CD4-positive, alpha-beta memory T cell (primary cell): ENCODE measurements around the gene CPLX3. TPM values are rescaled to one million over a fixed set of nuclear protein-coding genes. Genes with fewer than 3 reads are reported as not detected.

ENCODE experiments used
- CTCF ChIA-PET: fragments of 350-600 bp; sonication (Branson Sonifier 250); formaldehyde crosslinking; loops from one replicate; lab custom pipeline; 2021; ENCODE audit warnings: inconsistent platforms; ENCODE audit not compliant: partially characterized antibody; lab: Charles Lee
- POLR2A ChIA-PET: fragments of 350-600 bp; sonication (Branson Sonifier 250); formaldehyde crosslinking; loops from one replicate; lab custom pipeline; 2021; ENCODE audit not compliant: partially characterized antibody; lab: Charles Lee
- DNase-seq, 5 donors: peaks; one replicate each; pipeline versions ENCODE4 v3.0.0 to v3.0.0-alpha.2; 2020 to 2022; ENCODE audit warnings: mixed read lengths in 1 of 5
- H3K27ac ChIP-seq: one replicate; pipeline ENCODE4 v1.7.0; 2013; ENCODE audit warnings: low read depth, low read length
- H3K27me3 ChIP-seq: 2 replicates; pipeline ENCODE4 v1.7.0; 2013; ENCODE audit warnings: mild to moderate bottlenecking, low read length, moderate library complexity; ENCODE audit not compliant: insufficient read depth
- H3K36me3 ChIP-seq: 2 replicates; pipeline ENCODE4 v1.7.0; 2013; ENCODE audit warnings: mild to moderate bottlenecking, low read length, moderate library complexity; ENCODE audit not compliant: insufficient read depth
- H3K4me1 ChIP-seq: 2 replicates; pipeline ENCODE4 v1.7.0; 2013; ENCODE audit warnings: mild to moderate bottlenecking, low read length, moderate library complexity; ENCODE audit not compliant: insufficient read depth
- H3K4me3 ChIP-seq, 2 donors: one replicate each; pipeline ENCODE4 v1.7.0; 2013; ENCODE audit warnings: low read length in 2 of 2, mild to moderate bottlenecking in 1 of 2
- H3K9me3 ChIP-seq, 2 donors: one replicate each; pipeline ENCODE4 v1.7.0; 2013; ENCODE audit warnings: low read length in 2 of 2, control low read depth in 1 of 2; ENCODE audit not compliant: control insufficient read depth in 1 of 2
- H3K27ac Mint-ChIP-seq, 7 donors: one replicate each; pipeline ENCODE4 v1.8.0; 2020 to 2021; ENCODE audit warnings: mixed read lengths in 7 of 7, mild to moderate bottlenecking in 6 of 7, inconsistent platforms in 3 of 7, moderate library complexity in 3 of 7
- H3K27me3 Mint-ChIP-seq, 2 donors: one replicate each; pipeline ENCODE4 v1.8.0; 2020 to 2021; ENCODE audit warnings: mixed read lengths in 2 of 2
- H3K36me3 Mint-ChIP-seq, 2 donors: one replicate each; pipeline ENCODE4 v1.8.0; 2020 to 2021; ENCODE audit warnings: mixed read lengths in 2 of 2, inconsistent platforms in 1 of 2, mild to moderate bottlenecking in 1 of 2
- H3K4me1 Mint-ChIP-seq, 4 donors: one replicate each; pipeline ENCODE4 v1.8.0; 2020 to 2021; ENCODE audit warnings: mixed read lengths in 4 of 4, mild to moderate bottlenecking in 1 of 4
- H3K4me3 Mint-ChIP-seq, 8 donors: one replicate each; pipeline ENCODE4 v1.8.0; 2020 to 2021; ENCODE audit warnings: mixed read lengths in 8 of 8, mild to moderate bottlenecking in 7 of 8, moderate library complexity in 6 of 8, inconsistent platforms in 3 of 8
- H3K9me3 Mint-ChIP-seq, 8 donors: one replicate each; pipeline ENCODE4 v1.8.0; 2020 to 2021; ENCODE audit warnings: mixed read lengths in 8 of 8, mild to moderate bottlenecking in 5 of 8, inconsistent platforms in 3 of 8, moderate library complexity in 1 of 8
- intact Hi-C: fragments of 100-400 bp; cut with micrococcal nuclease; formaldehyde crosslinking; loops from one replicate; pipeline ENCODE4 v1.15.1; 2023
- polyA plus RNA-seq, 2 donors: library from polyadenylated mRNA; unstranded; fragments of 300-500 nt; fragmentation: Illumina TruSeq; gene quantifications; one replicate each; pipeline ENCODE4 v1.2.3, GENCODE V29; 2021
- total RNA-seq, 2 experiments: library from RNA; stranded (reverse); gene quantifications; one replicate each; pipeline ENCODE4 v1.2.3, GENCODE V29; 2021

The CPLX3 gene
- total and polyA plus RNA-seq, 4 experiments from 2014 or later: not detected

- CTCF ChIA-PET: interaction anchor here (3.5 to 36.4 kb wide), 2 partner anchors 30 to 93 kb away, joined by 11 to 1908 read pairs; partner anchors contain the start of gene CSK
- intact Hi-C loops: no loop called here
- Mint-ChIP-seq H3K4me1 (peaks cover 22 to 39% (median 30%) of the 10 kb centered on the region in 4 donors), H3K27ac (peak overlapping the region; percentile 53 to 85 (median 71)), H3K36me3 (peaks cover 3 to 9% of the 10 kb centered on the region in 2 donors), H3K27me3 (no peaks in the 10 kb centered on the region), H3K9me3 (no peaks in the 10 kb centered on the region), H3K4me3 (no peak overlapping the region)
- Histone ChIP-seq H3K36me3 (peaks cover 3% of the 10 kb centered on the region), H3K4me3 (no peak overlapping the region), H3K27me3 (no peaks in the 10 kb centered on the region), H3K4me1 (peaks cover 15% of the 10 kb centered on the region), H3K9me3 (no peaks in the 10 kb centered on the region), H3K27ac (no peak overlapping the region)
- POLR2A ChIA-PET: interaction anchor here (1.7 to 7.1 kb wide), 3 partner anchors 16 to 92 kb away, joined by 4 to 59 read pairs (median 45); partner anchors contain the start of gene CSK
- no peak for DNase-seq
Measured at GRCh38 chr15:74808840-74809229, 17.6 kb upstream of the CPLX3 start.

- no peak overlapping the region for H3K4me3 ChIP-seq
- Mint-ChIP-seq H3K4me3 (peak overlapping the region in 2 of 8 donors; percentile 17 to 42), H3K27ac (peak overlapping the region; percentile 33 to 85 (median 71)), H3K9me3 (no peaks in the 10 kb centered on the region), H3K36me3 (peaks cover 0 to 5% of the 10 kb centered on the region in 2 donors), H3K27me3 (no peaks in the 10 kb centered on the region), H3K4me1 (peaks cover 22 to 34% (median 30%) of the 10 kb centered on the region in 4 donors)
- H3K9me3 ChIP-seq: no peaks in the 10 kb centered on the region
- DNase-seq: no peak
- H3K36me3 ChIP-seq: no peaks in the 10 kb centered on the region
- ChIA-PET CTCF (interaction anchor here (0.9 to 36.4 kb wide), 4 partner anchors 27 to 93 kb away, joined by 3 to 1908 read pairs (median 7); partner anchors contain the start of gene CSK), POLR2A (interaction anchor here (1.7 to 7.1 kb wide), 2 partner anchors 26 to 92 kb away, joined by 4 to 59 read pairs; partner anchors contain the start of gene CSK)
- H3K4me1 ChIP-seq: peaks cover 15% of the 10 kb centered on the region
- H3K27me3 ChIP-seq: no peaks in the 10 kb centered on the region
- no peak overlapping the region for H3K27ac ChIP-seq
- intact Hi-C loops: no loop called here
Measured at GRCh38 chr15:74809242-74809641, 17.2 kb upstream of the CPLX3 start.

GRCh38 chr15:74809956-74810355 is 16.5 kb upstream of the CPLX3 start:
- no peak overlapping the region for H3K4me3 Mint-ChIP-seq
- Histone ChIP-seq H3K4me3 (no peak overlapping the region), H3K27ac (no peak overlapping the region), H3K27me3 (no peaks in the 10 kb centered on the region), H3K4me1 (peaks cover 15% of the 10 kb centered on the region), H3K9me3 (no peaks in the 10 kb centered on the region), H3K36me3 (no peaks in the 10 kb centered on the region)
- intact Hi-C loops: no loop called here
- no peaks in the 10 kb centered on the region for H3K9me3 Mint-ChIP-seq
- POLR2A ChIA-PET: interaction anchor here (1.6 to 7.1 kb wide), 2 partner anchors 27 to 39 kb away, joined by 6 to 59 read pairs; partner anchors contain the start of gene CSK
- CTCF ChIA-PET: interaction anchor here (0.9 to 36.4 kb wide), 4 partner anchors 27 to 92 kb away, joined by 3 to 1908 read pairs (median 7); partner anchors contain the start of gene CSK
- no peak for DNase-seq
- peaks cover 0 to under 1% of the 10 kb centered on the region in 2 donors for H3K36me3 Mint-ChIP-seq
- H3K27ac Mint-ChIP-seq: no peak overlapping the region
- H3K4me1 Mint-ChIP-seq: peaks cover 22 to 34% (median 27%) of the 10 kb centered on the region in 4 donors
- H3K27me3 Mint-ChIP-seq: no peaks in the 10 kb centered on the region

- no peak for DNase-seq
- ChIA-PET POLR2A (no interaction called here), CTCF (interaction anchor here (1.0 to 36.4 kb wide), 4 partner anchors 12 to 34 kb away, joined by 3 to 1908 read pairs (median 4); partner anchors contain the start of gene CSK)
- H3K4me1 ChIP-seq: peaks cover 5% of the 10 kb centered on the region
- H3K27ac ChIP-seq: no peak within 1 kb of the TSS
- H3K36me3 ChIP-seq: no peaks in the 10 kb centered on the region
- peaks cover 14 to 21% (median 15%) of the 10 kb centered on the region in 4 donors for H3K4me1 Mint-ChIP-seq
- intact Hi-C loops: no loop called here
- H3K4me3 Mint-ChIP-seq: no peak within 1 kb of the TSS
- no peaks in the 10 kb centered on the region for H3K9me3 ChIP-seq
- H3K27ac Mint-ChIP-seq: peak within 1 kb of the TSS in 2 of 7 donors; percentile 44 to 55
- H3K27me3 Mint-ChIP-seq: no peaks in the 10 kb centered on the region
- no peaks in the 10 kb centered on the region for H3K36me3 Mint-ChIP-seq
- H3K4me3 ChIP-seq: no peak within 1 kb of the TSS
- H3K9me3 Mint-ChIP-seq: no peaks in the 10 kb centered on the region
- H3K27me3 ChIP-seq: no peaks in the 10 kb centered on the region
Measured at GRCh38 chr15:74812533-74812932, 13.9 kb upstream of the CPLX3 start, which contains the start of gene LMAN1L. Gene LMAN1L, plus strand, starts transcription at chr15:74812835. Its CDS starts 20 bp downstream, at chr15:74812855.

GRCh38 chr15:74815121-74815934 is 11.1 kb upstream of the CPLX3 start:
- Mint-ChIP-seq H3K27me3 (peaks cover 0 to 2% of the 10 kb centered on the region in 2 donors), H3K27ac (peak overlapping the region in 1 of 7 donors; percentile 48), H3K36me3 (no peaks in the 10 kb centered on the region), H3K4me1 (peaks cover 2 to 9% (median 6%) of the 10 kb centered on the region in 4 donors), H3K9me3 (no peaks in the 10 kb centered on the region), H3K4me3 (no peak overlapping the region)
- no peaks in the 10 kb centered on the region for H3K9me3 ChIP-seq
- no peak overlapping the region for H3K4me3 ChIP-seq
- intact Hi-C loops: no loop called here
- peaks cover 10% of the 10 kb centered on the region for H3K4me1 ChIP-seq
- ChIA-PET CTCF (interaction anchor here (1.3 kb wide), 1 partner anchor 15 kb away, joined by 3 read pairs; no protein-coding TSS in a partner anchor), POLR2A (interaction anchor here (0.7 to 1.5 kb wide), 2 partner anchors 8 to 11 kb away, joined by 3 read pairs; partner anchors contain the start of gene CPLX3)
- DNase-seq: no peak
- no peaks in the 10 kb centered on the region for H3K36me3 ChIP-seq
- H3K27ac ChIP-seq: no peak overlapping the region
- no peaks in the 10 kb centered on the region for H3K27me3 ChIP-seq

GRCh38 chr15:74815961-74816360 is 10.5 kb upstream of the CPLX3 start:
- Histone ChIP-seq H3K27ac (no peak overlapping the region), H3K36me3 (no peaks in the 10 kb centered on the region), H3K4me1 (peaks cover 10% of the 10 kb centered on the region), H3K9me3 (no peaks in the 10 kb centered on the region), H3K4me3 (no peak overlapping the region), H3K27me3 (no peaks in the 10 kb centered on the region)
- no peaks in the 10 kb centered on the region for H3K36me3 Mint-ChIP-seq
- ChIA-PET CTCF (interaction anchor here (1.3 kb wide), 1 partner anchor 15 kb away, joined by 3 read pairs; no protein-coding TSS in a partner anchor), POLR2A (interaction anchor here (0.7 to 1.5 kb wide), 2 partner anchors 9 to 10 kb away, joined by 3 read pairs; partner anchors contain the start of gene CPLX3)
- peaks cover 2 to 9% (median 6%) of the 10 kb centered on the region in 4 donors for H3K4me1 Mint-ChIP-seq
- H3K9me3 Mint-ChIP-seq: no peaks in the 10 kb centered on the region
- no peak for DNase-seq
- H3K27ac Mint-ChIP-seq: no peak overlapping the region
- peaks cover 0 to 2% of the 10 kb centered on the region in 2 donors for H3K27me3 Mint-ChIP-seq
- H3K4me3 Mint-ChIP-seq: no peak overlapping the region
- intact Hi-C loops: no loop called here
